Inflammatory macrophage treated with lipopolysaccharide for 4 hours (primary cell): ENCODE data around the gene PIM1.
A peak's percentile ranks its signal among the peaks of the same experiment; 100 is the strongest.
"Not testable (repeated sequence)": the region's sequence is repeated elsewhere in the genome, so short reads cannot be mapped to it uniquely, and the experiment has no call there.

ENCODE experiments used
- DNase-seq: peaks from one replicate; pipeline ENCODE4 v3.0.0-alpha.2; 2020

Gene PIM1

GRCh38 chr6:37171970-37172812 is 2.2 kb downstream of the PIM1 start:
- DNase-seq: peak; percentile 91

- no peak for DNase-seq
Measured at GRCh38 chr6:37172912-37173492, 3.0 kb downstream of the PIM1 start.

DNA sequence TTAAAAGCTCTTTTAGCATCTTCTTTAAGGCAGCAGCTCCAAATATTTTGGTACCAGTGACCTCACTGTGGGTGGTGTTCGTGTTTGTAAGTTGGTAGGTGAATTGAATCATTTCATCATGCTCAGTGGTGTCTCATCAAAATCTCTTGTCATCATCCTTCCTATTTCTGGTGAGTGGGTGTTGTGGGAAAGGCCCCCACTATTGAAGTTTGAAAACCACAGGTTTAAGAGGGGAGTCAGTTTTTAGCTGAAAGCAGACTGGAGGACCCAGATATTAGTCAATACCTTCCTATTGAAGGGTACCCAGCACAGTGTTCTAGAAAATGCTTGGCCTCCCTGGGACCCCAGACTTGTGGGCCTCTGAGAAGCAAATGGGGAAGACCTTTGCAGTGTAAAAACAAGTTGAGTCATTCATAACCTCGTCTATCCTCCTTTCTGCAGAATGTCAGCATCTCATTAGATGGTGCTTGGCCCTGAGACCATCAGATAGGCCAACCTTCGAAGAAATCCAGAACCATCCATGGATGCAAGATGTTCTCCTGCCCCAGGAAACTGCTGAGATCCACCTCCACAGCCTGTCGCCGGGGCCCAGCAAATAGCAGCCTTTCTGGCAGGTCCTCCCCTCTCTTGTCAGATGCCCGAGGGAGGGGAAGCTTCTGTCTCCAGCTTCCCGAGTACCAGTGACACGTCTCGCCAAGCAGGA is 3.7 kb downstream of the PIM1 start:
- DNase-seq: peak; percentile 87

DNA sequence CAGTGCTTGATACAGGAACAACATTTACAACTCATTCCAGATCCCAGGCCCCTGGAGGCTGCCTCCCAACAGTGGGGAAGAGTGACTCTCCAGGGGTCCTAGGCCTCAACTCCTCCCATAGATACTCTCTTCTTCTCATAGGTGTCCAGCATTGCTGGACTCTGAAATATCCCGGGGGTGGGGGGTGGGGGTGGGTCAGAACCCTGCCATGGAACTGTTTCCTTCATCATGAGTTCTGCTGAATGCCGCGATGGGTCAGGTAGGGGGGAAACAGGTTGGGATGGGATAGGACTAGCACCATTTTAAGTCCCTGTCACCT is 4.2 kb downstream of the PIM1 start:
- no peak for DNase-seq

- DNase-seq: no peak
Measured at GRCh38 chr6:37174515-37175331, 4.8 kb downstream of the PIM1 start.

- DNase-seq: peak; percentile 44
Measured at GRCh38 chr6:37175332-37176267, 5.6 kb downstream of the PIM1 start.

DNA sequence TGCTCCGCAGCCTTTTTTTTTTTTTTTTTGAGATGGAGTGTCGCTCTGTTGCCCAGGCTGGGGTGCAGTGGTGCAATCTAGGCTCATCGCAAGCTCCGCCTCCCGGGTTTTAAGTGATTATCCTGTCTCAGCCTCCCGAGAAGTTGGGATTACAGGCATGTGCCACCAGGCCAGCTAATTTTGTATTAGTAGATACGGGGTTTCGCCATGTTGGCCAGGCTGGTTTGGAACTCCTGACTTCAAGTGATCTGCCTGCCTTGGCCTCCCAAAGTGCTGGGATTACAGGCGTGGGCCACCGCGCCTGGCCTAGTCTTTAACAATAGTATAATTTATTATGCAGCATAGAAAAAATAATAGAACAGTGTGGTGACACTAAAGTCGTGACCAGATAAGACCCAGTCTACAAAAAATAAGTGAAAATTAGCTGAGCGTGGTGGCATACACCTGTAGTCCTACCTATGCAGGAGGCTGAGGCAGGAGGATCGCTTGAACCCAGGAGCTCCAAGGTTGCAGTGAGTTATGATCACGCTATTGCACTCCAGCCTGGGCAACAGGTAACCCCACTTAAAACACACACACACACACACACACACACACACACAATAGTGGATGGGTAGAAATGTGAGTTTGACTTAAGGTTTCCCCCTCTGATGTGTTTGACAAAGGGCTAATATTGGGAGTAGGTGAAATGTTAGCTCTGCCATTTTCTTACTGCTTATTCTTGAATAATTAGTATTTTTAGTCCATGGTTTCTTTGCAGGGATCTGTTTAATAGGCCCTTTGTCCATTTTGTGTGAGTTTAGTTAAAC is 6.5 kb downstream of the PIM1 start:
- no peak for DNase-seq

GRCh38 chr6:37177077-37177934 is 7.4 kb downstream of the PIM1 start:
- peak; percentile 35 for DNase-seq

GRCh38 chr6:37177935-37178517 is 8.1 kb downstream of the PIM1 start:
- no peak for DNase-seq

DNA sequence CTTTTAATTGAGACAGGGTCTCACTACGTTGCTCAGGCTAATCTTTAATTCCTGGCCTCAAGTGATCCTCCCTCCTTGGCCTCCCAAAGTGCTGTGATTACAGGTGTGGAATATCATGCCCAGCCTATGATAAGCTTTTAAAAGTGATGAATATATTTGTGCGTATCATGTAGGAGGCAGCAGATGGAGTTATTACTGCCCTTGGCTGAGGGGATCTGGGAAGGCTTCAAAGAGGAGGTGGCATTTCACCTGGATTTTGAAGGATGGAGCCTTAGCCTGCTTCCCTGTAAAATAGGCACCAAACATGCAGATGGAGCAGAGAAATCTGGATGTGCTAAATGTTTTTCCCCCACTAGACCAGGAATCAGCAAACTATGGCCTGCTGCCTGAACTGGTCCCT is 10.1 kb downstream of the PIM1 start:
- no peak for DNase-seq

GRCh38 chr6:37180610-37181009 is 10.7 kb downstream of the PIM1 start:
- DNase-seq: not testable (repeated sequence)

GRCh38 chr6:37182736-37183590 is 13.0 kb downstream of the PIM1 start:
- peak; percentile 88 for DNase-seq

- DNase-seq: peak; percentile 90
Measured at GRCh38 chr6:37185949-37186720, 16.2 kb downstream of the PIM1 start.

DNA sequence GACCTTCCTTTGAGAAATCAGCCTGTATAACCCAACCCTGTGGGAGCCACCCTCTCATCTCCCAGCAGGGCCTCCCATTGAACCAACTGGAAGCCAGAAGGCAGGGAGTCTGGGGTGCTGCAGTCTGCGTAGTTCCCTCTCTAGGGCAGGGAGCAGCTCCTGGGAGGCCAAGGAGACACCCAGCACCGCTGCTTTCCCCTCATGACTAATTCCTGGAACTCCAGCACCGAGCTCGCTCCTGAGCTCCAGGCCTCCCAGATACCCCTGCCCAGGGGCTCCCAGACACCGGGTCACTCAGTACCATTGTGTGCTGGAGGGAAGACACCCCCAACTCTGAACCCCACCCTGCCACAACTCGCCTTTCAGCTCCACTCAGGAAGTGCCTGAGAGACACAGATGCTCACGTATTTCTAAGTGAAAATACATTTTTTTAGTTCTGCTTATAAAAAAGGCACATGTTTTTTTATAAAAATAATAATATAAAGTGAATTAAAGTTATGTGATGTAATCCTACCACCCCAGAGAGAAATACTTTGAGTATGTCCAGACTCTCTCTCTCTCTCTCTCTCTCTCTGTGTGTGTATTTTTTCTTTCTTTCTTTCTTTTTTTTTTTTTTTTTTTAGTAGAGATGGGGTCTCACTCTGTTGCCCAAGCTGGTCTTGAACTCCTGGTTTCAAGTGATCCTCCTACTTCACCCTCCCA is 17.5 kb downstream of the PIM1 start:
- DNase-seq: peak; percentile 56

- DNase-seq: no peak
Measured at GRCh38 chr6:37188962-37189510, 19.1 kb downstream of the PIM1 start.

- DNase-seq: peak; percentile 87
Measured at GRCh38 chr6:37190159-37190535, 20.2 kb downstream of the PIM1 start.

DNA sequence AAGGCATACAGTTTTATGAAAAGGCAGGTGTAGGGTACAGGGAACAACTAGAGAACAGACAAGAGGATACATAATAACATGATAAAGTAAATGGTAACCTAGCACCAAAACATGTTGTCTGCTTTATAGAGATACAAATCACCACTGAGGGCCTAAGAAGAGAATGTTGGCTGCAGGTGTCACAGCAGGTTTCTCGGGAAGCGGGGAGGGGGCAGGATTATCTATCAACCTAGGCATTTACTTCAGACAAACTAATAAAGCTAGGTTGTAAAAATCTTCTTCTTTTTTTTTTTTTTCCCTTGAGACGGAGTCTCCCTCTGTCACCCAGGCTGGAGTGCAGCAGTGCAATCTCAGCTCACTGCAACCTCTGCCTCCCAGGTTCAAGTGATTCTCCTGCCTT is 22.7 kb downstream of the PIM1 start:
- no peak for DNase-seq
